ENCODE measurements around the gene TSR3. TPM values are rescaled to one million over a fixed set of nuclear protein-coding genes. Genes with fewer than 3 reads are reported as not detected.

TSR3 gene
- total and polyA plus RNA-seq, 2 of the 13 experiments (the other 11 are each of a cell fraction or from before 2014, with no cell fraction given), result 24.2 to 51.0 TPM

DNA sequence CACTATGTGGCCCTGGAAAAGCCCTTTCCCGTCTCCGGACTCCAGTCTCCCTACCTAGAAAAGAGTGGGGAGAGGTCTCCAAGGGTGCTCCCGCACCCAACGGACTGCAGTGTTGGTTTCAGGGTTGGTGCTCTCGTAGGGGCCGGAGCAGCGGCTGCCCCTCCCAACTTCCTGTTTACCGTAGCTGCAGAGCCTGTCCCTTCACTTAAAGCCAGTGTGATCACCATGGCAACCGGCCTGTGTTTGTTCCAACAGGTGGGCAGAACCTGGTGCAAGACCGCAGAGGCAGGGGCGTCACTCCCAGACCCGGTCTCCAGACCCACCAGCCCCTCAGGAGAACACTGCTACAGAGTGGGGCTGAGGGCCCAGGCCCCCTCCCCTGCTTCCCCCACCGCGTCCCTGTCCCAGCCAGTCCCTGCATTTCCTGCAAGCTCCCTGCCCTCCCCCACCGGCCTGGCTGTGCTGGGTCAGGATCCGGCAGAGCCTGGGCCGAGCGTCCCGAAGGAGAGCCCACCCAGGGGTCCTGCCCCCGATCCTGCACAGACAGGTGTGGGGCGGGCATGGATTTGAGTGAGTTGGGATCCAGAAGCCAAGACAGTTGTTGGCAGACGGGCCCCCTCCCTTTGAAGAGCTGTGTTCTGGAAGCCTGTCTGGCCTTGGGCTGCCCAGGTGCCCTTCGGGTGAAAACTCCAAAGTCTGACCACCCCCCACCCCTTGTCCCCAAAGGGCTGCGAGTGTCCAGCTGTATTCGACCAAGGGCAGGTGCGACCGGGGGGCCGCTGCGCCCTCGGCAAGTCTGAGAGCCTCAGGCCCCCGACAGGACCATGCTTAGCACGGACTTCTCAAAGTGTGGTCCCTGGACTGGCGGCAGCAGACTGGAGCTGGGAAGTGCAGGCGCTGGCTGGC, 19.7 kb downstream of the TSR3 start (continued):
- TF ChIP-seq ZNF841 (CRISPR knock-in tag; IDR thresholded peaks at IDR 0.05; ENCODE audit: borderline replicate concordance) (no peak), BRD4 (CRISPR knock-in tag; IDR thresholded peaks at IDR 0.05) (no peak), CEBPG (CRISPR knock-in tag; IDR thresholded peaks at IDR 0.05) (no peak), ZNF703 (CRISPR knock-in tag; IDR thresholded peaks at IDR 0.05; ENCODE audit: borderline replicate concordance) (no peak), ATRX (CRISPR knock-in tag; IDR thresholded peaks at IDR 0.05; ENCODE audit: borderline replicate concordance) (no peak), ZNF674 (CRISPR knock-in tag; IDR thresholded peaks at IDR 0.05; ENCODE audit: low read depth) (no peak), ZNF580 (CRISPR knock-in tag; IDR thresholded peaks at IDR 0.05; ENCODE audit: borderline replicate concordance, low read depth) (peak; percentile 30; the same call in 1 of the 2 replicates), BCLAF1 (IDR thresholded peaks at IDR 0.05) (no peak), ZNF337 (CRISPR knock-in tag; IDR thresholded peaks at IDR 0.05; ENCODE audit: borderline replicate concordance, low read depth) (no peak), HOMEZ (CRISPR knock-in tag; IDR thresholded peaks at IDR 0.05; ENCODE audit: low read depth) (no peak), ZNF784 (CRISPR knock-in tag; IDR thresholded peaks at IDR 0.05; ENCODE audit: borderline replicate concordance) (no peak), JUNB (CRISPR knock-in tag; IDR thresholded peaks at IDR 0.05; ENCODE audit: borderline replicate concordance) (no peak), FIP1L1 (IDR thresholded peaks at IDR 0.05; ENCODE audit: borderline replicate concordance, insufficient read depth, low read depth, low read length) (no peak), ZNF549 (CRISPR knock-in tag; IDR thresholded peaks at IDR 0.05) (no peak), SPEN (CRISPR knock-in tag; IDR thresholded peaks at IDR 0.05; ENCODE audit: low read depth) (peak; percentile 27; the same call in 1 of the 2 replicates), ZNF619 (CRISPR knock-in tag; IDR thresholded peaks at IDR 0.05) (no peak)
- TF ChIP-seq, protein P1, sequence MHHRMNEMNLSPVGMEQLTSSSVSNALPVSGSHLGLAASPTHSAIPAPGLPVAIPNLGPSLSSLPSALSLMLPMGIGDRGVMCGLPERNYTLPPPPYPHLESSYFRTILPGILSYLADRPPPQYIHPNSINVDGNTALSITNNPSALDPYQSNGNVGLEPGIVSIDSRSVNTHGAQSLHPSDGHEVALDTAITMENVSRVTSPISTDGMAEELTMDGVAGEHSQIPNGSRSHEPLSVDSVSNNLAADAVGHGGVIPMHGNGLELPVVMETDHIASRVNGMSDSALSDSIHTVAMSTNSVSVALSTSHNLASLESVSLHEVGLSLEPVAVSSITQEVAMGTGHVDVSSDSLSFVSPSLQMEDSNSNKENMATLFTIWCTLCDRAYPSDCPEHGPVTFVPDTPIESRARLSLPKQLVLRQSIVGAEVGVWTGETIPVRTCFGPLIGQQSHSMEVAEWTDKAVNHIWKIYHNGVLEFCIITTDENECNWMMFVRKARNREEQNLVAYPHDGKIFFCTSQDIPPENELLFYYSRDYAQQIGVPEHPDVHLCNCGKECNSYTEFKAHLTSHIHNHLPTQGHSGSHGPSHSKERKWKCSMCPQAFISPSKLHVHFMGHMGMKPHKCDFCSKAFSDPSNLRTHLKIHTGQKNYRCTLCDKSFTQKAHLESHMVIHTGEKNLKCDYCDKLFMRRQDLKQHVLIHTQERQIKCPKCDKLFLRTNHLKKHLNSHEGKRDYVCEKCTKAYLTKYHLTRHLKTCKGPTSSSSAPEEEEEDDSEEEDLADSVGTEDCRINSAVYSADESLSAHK (CRISPR knock-in tag; IDR thresholded peaks at IDR 0.05; ENCODE audit: borderline replicate concordance), result no peak
- TF ChIP-seq, protein P2, sequence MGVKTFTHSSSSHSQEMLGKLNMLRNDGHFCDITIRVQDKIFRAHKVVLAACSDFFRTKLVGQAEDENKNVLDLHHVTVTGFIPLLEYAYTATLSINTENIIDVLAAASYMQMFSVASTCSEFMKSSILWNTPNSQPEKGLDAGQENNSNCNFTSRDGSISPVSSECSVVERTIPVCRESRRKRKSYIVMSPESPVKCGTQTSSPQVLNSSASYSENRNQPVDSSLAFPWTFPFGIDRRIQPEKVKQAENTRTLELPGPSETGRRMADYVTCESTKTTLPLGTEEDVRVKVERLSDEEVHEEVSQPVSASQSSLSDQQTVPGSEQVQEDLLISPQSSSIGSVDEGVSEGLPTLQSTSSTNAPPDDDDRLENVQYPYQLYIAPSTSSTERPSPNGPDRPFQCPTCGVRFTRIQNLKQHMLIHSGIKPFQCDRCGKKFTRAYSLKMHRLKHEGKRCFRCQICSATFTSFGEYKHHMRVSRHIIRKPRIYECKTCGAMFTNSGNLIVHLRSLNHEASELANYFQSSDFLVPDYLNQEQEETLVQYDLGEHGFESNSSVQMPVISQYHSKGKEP (CRISPR knock-in tag; IDR thresholded peaks at IDR 0.05), result no peak
